HG02981 (cell line): ENCODE results near the gene OR51A4.
"Not testable (repeated sequence)": the region's sequence is repeated elsewhere in the genome, so short reads cannot be mapped to it uniquely, and the experiment has no call there.

ENCODE experiments used
- ATAC-seq: cut with Tn5 transposase; IDR thresholded peaks from one replicate; pipeline ENCODE4 v1.9.1; 2021; ENCODE audit warnings: mild to moderate bottlenecking, moderate library complexity; ENCODE audit not compliant: unreplicated experiment

Gene OR51A4, protein sequence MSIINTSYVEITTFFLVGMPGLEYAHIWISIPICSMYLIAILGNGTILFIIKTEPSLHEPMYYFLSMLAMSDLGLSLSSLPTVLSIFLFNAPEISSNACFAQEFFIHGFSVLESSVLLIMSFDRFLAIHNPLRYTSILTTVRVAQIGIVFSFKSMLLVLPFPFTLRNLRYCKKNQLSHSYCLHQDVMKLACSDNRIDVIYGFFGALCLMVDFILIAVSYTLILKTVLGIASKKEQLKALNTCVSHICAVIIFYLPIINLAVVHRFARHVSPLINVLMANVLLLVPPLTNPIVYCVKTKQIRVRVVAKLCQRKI

DNA sequence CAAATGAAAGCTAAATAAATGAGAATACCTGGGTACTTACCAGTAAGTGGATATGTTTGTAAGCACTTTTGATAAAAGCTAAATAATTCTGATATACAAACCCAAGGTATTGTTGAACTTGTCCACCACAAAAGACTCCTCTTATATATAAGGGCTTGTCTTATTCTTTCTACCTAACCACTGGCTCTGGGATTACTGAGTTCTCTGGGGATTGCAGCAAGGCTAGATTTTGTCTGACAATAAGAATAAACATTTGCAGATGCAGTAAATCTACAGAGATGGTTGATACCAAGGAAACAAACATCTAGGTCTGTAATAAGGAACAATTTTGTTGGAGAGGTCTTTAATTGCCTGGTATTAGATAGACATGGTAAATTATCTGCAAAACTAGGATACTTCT, at the start of gene OR51A4:
Gene OR51A4 (minus strand): TSS at position 101 of the 400 bp plus-strand sequence. CDS start 505 bp downstream, outside the sequence.
- ATAC-seq = no peak

DNA sequence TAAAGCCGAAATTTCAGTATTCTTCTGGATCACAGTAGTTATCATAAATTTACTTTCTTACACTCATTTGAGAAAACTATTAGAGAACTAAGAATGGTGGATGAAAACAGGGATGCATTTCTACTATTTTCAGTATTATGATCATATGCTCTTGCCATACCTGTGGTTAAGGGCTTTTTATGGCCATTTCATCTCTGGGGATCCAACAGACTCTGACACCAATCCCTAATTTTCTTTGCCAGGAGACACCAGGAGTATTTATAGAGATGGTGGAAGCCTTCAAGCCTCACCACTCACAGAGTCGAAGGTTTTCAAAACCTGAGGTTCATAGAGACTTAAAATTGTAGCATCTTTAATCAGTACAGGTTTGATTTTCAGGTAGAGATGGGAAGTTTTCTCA, 47.1 kb upstream of the OR51A4 start, which contains the start of gene OR51L1:
Gene OR51L1 (plus strand): TSS at position 301 of the 400 bp plus-strand sequence. CDS start 4,132 bp downstream, outside the sequence.
- no peak for ATAC-seq

GRCh38 chr11:4991060-4991459, 43.7 kb upstream of the OR51A4 start:
- no peak for ATAC-seq

GRCh38 chr11:4983841-4984240, 36.4 kb upstream of the OR51A4 start:
- ATAC-seq = no peak

GRCh38 chr11:4982678-4983077, 35.3 kb upstream of the OR51A4 start:
- ATAC-seq = no peak

DNA sequence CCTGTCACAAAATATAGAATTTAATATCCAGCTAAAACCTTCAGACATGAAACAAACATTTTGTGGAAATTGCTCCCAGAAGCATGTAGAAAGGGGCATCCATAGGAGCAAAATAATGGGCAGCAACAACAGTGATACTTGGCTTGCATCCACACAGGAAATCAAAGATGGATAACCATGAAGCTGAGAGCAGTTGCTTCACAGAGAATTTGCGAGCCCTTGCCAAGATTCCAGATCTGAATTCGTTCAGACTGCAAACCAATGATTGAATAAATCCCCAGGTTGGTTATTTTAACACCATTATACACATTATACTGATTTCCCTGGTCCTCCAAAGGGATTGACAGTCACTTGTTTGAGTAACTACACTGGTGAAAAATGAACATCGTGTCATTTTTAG, 31.6 kb upstream of the OR51A4 start:
- no peak for ATAC-seq

DNA sequence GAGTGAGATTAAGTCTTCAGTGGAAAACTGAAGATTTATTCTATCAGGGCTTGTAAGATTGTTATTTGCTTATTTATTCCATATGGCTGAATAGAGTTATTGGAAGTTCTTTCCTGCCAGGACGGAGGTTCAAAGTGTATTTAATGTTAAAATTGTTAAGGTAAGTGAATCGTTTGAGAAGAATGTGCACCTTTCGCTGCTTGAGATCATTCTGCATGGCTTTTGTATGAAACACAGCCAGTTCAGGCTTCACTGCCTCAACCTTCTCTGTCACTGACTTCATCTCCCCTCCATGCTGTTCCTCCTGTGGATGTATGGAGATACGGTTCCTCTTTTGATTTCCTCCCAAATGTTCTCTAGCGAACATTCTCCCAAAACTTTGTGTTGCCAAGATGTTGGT, 28.0 kb upstream of the OR51A4 start:
- ATAC-seq = no peak

DNA sequence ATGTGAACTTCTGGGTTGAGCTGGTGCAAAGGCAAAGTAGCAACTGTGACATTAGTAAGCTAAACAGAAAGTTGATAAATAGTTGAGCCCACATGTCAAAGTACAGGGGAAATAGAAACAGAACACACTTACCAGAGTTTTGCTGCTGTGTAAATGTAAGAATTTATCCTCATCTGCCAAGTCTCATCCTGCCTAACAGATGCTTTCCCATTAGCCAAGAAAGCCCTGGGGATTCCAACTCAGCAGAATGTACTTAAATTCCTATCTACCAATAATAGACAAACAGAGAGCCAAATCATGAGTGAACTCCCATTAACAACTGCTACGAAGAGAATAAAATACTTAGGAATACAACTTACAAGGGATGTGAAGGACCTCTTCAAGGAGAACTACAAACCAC, 15.4 kb upstream of the OR51A4 start:
- no peak for ATAC-seq

DNA sequence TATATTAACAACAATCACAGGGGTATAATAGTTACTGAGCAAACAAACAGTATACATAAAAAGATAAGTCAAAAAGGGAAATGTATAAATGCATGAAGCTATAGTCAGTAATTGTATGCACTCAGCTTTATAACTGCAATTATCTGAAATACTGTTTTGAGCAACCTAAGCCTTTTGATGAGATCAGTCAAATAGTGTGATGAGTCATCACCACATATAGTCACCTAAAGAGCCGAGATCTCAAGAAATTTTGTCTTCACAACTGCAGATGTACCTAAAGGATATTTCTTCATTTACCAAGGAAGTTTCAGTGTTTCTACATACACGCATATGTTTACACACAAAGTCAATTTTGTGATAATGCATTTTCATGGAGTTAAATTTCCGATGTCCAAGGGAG, 13.5 kb upstream of the OR51A4 start:
- no peak for ATAC-seq

DNA sequence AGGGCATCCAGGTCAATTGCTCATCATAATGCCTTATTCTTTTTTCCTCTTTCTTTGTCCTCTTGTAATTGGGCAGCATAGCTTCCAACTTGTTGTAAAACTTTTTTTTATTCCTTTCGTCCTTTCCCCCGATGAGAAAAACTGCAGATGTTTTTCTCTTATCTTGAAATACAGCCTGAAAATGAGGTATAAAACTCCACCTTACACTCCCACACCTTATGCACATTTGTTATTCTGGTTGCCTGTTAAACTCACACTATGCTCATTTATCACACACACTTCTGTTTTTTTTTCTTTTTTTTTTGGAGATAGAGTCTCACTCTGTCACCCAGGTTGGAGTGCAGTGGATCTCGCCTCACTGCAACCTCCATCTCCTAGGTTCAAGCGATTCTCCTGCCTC, 10.0 kb upstream of the OR51A4 start:
- no peak for ATAC-seq

DNA sequence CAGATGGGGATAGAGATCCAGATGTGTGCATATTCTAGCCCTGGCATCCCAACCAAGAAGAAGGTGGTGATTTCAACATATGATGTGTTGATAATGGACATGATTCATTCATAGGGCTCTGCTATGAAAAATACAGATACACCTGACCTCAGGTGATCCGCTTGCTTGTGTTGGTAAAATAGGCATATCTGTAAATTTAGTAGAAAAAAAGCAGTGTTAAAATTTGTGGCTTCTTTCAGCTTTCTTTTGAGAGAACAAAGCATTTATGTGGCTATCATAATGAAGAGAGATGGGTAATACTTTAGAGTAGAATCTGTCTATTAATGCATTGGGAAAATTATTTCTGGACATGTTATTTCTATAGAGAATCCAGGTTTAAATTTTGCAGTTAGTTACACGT, 8.2 kb upstream of the OR51A4 start, which contains the start of gene OR51A2:
Gene OR51A2 (minus strand): TSS at position 101 of the 400 bp plus-strand sequence. CDS start 0 bp downstream, at position 101.
- ATAC-seq = not testable (repeated sequence)

- ATAC-seq = no peak
Measured at GRCh38 chr11:4936745-4937144, 10.7 kb downstream of the OR51A4 start.

DNA sequence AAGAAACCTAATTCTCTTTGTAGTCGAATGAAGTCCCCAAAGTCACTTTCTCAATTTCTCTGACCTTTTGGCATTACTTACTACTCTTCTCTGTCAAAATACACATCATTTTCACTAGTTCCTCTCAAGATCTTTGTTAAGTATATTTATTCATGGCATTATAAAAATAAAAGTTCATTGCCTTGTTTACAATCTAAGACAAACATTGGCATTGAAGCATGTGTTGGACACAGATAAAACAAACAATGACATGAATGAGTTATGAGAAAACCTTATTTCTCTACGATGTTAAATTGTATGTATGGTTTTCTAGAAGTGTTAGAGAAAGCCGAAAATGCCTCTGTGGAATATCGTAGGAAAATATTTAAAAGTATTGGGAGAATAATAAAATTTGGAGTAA, 14.7 kb downstream of the OR51A4 start:
- no peak for ATAC-seq

DNA sequence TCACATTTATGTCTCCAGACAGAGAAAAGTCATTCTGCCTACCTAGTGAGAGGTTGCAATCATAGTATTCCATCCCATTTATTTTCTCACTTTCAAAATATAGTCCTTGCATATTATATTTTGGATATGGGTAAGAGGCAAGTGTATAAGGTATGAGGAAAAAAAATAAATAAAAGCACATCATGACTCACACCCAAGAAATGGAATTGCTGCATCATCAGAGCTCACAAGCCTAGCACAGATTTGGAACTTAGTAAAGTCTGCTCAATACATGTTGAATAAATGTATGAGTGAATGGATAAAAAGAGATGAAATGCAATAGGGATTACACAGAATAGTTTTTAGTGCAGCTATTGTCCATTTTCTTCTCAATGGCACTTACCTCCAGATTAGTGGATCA, 20.8 kb downstream of the OR51A4 start:
- ATAC-seq = no peak

DNA sequence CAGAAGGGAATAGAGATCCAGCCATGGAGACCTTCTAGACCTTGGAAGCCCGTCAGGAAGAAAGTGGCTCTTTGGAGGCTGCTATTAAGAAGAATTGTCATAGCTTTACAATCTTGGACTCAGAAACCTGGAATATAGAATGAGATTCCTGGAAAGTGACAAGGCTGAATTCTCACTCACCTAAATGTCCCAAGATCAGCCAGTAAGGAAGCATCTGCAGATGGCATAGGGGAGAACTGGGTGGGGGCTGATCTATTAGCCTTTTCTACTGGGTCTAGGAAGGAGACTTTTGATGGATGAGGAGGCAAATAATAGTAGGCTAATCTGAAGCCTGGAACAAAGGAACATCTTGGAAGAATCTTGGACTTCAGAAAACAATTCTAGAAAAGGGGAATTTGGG, 23.2 kb downstream of the OR51A4 start, which contains the start of gene OR51G1:
Gene OR51G1 (minus strand): TSS at position 101 of the 400 bp plus-strand sequence. CDS start 0 bp downstream, at position 101.
- no peak for ATAC-seq

- no peak for ATAC-seq
Measured at GRCh38 chr11:4922304-4922703, 25.1 kb downstream of the OR51A4 start.

DNA sequence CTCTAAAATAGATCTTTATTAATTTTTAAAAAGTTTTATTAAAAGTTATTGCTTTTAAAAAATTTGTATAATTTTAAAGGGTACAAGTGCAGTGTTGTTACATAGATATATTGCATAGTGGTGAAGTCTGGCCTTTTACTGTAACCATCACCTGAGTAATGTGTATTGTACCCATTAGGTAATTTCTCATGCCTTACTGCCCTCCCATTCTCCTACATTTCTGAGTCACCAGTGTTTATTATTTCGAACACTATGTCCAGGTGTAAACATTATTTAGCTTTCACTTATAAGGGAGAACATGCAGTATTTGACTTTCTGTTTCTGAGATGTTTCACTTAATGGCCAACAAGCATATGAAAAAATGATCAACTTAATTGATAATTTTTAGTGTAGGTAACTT, 25.6 kb downstream of the OR51A4 start:
- no peak for ATAC-seq

GRCh38 chr11:4919250-4919649, 28.2 kb downstream of the OR51A4 start, which contains the start of gene OR51G2:
OR51G2 (minus strand) TSS chr11:4919350; CDS start chr11:4915663, 3,687 bp downstream.
- ATAC-seq = no peak

DNA sequence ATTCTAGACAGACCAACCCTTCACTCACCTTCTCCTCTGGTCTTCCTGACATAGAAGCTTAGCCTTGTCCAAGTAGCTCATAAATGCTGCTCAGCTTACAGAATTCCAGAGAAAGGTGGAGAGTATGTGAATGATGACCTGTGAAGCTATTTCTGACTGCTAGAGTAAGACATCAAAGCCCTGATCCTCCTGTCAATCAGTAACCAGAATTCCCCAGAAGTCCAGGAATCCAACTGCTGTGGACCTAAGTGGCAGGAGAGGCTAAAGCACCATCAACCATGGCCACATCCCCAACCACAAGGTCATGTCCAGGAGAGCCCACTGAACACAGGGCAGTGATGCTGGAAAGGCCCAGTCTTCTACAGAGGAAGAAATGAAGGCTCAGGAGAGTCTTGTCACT, 30.8 kb downstream of the OR51A4 start:
- ATAC-seq = no peak

- ATAC-seq = no peak
Measured at GRCh38 chr11:4903484-4903883, 43.9 kb downstream of the OR51A4 start, which contains the start of gene OR51A7. OR51A7 (plus strand) TSS chr11:4903783; CDS start chr11:4907370, 3,587 bp downstream.
